AG04450 (cell line): ENCODE data around the gene HECTD4. TPM values are rescaled to one million over a fixed set of nuclear protein-coding genes. Genes with fewer than 3 reads are reported as not detected.

ENCODE experiments used
- CTCF ChIA-PET: fragments of 300-600, 350-600 bp; formaldehyde crosslinking; extraction: SDS; loops from one replicate; lab custom pipeline; 2022; ENCODE audit warnings: antibody characterized with exemption, inconsistent platforms; lab: Charles Lee
- POLR2A ChIA-PET: fragments of 350-600 bp; formaldehyde crosslinking; extraction: SDS; loops from one replicate; lab custom pipeline; 2021; ENCODE audit warnings: antibody characterized with exemption, inconsistent platforms; lab: Yijun Ruan, JAX
- DNase-seq: peaks from one replicate; pipeline ENCODE4 v3.0.0-alpha.2; 2011; ENCODE audit warnings: low read depth, low spot score
- H3K27ac ChIP-seq: one replicate; pipeline ENCODE4 v1.5.1; 2012; ENCODE audit warnings: low read depth, low read length, control low read depth
- H3K27me3 ChIP-seq: one replicate; pipeline ENCODE4 v1.6.0; 2012; ENCODE audit warnings: low read length; ENCODE audit not compliant: control insufficient read depth, insufficient read depth
- H3K4me3 ChIP-seq: 2 replicates; pipeline ENCODE4 v1.5.1; 2011; ENCODE audit warnings: mild to moderate bottlenecking, low read depth, low read length, control low read depth
- H3K9me3 ChIP-seq: 2 replicates; pipeline ENCODE4 v1.5.1; 2012; ENCODE audit warnings: low read length; ENCODE audit not compliant: control insufficient read depth, insufficient read depth
- CTCF ChIP-seq: IDR thresholded peaks from 2 replicates; pipeline ENCODE4 v1.5.1; 2011; ENCODE audit warnings: low read depth, low read length, control low read depth, inconsistent platforms
- polyA plus RNA-seq: library from polyadenylated mRNA; depleted of rRNA; stranded (reverse); fragments of >200 nt; gene quantifications from 2 replicates; pipeline ENCODE4 v1.2.3, GENCODE V29; 2011

Gene HECTD4
- polyA plus RNA-seq, 1 experiment: 8.6 TPM

DNA sequence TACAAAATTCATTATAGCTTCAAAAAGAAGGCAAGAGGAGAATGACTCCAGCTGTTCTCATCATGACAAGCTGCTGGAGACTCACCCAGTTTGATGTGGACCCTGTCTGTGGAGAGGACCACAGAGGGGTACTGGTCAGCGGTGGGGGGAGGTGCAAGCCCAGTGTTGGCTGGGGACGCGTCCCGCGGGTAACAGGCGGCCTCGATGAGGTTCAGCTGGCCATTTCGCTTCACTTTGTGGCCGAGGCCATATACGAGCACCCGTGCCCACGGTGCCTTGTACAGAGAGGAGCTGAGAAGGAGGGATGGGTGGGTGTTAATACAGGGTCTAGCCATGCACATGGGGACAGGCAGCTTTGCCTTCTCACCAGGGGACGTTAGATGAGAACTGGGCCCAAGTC lies 189.8 kb downstream of the HECTD4 start:
- ChIA-PET CTCF (interaction anchor here (1.2 to 1.5 kb wide), 2 partner anchors 30 to 247 kb away, joined by 3 to 4 read pairs; no protein-coding TSS in a partner anchor), POLR2A (no interaction called here)
- Histone ChIP-seq H3K9me3 (no peaks in the 10 kb centered on the region), H3K4me3 (no peak overlapping the region), H3K27me3 (no peaks in the 10 kb centered on the region), H3K27ac (no peak overlapping the region)
- no peak for TF ChIP-seq CTCF
- DNase-seq: no peak

GRCh38 chr12:112191840-112192321 lies 190.3 kb downstream of the HECTD4 start:
- no peak for TF ChIP-seq CTCF
- H3K27ac ChIP-seq: peak overlapping the region; percentile 39
- no peaks in the 10 kb centered on the region for H3K9me3 ChIP-seq
- no peak for DNase-seq
- POLR2A ChIA-PET: no interaction called here
- H3K4me3 ChIP-seq: no peak overlapping the region
- CTCF ChIA-PET: no interaction called here
- no peaks in the 10 kb centered on the region for H3K27me3 ChIP-seq

DNA sequence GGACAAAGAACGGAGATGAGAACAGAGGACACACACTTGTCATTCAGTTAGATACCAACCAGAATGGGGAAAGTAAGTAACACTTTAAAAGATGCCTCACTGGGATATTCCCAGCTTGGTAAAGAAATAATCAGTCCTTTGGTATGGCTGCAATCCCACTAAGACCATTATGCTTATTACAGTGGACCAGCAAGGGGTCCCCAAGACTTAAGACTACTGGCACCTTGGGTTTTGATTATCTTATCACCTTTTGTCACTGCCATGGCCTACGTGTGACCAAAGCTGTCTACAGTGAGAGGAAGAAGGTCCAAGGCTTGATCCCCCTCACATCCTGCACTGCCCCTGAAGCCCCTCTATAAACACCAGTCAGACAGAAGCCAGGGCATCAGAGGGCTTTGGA lies 191.0 kb downstream of the HECTD4 start:
- CTCF ChIA-PET: no interaction called here
- no peak overlapping the region for H3K4me3 ChIP-seq
- TF ChIP-seq CTCF: no peak
- H3K27me3 ChIP-seq: no peaks in the 10 kb centered on the region
- no peaks in the 10 kb centered on the region for H3K9me3 ChIP-seq
- no peak overlapping the region for H3K27ac ChIP-seq
- DNase-seq: no peak
- POLR2A ChIA-PET: no interaction called here

GRCh38 chr12:112190231-112191025 lies 191.8 kb downstream of the HECTD4 start:
- Histone ChIP-seq H3K9me3 (no peaks in the 10 kb centered on the region), H3K27me3 (no peaks in the 10 kb centered on the region), H3K4me3 (no peak overlapping the region), H3K27ac (no peak overlapping the region)
- CTCF ChIA-PET: interaction anchor here (1.4 kb wide), 1 partner anchor 8 kb away, joined by 9 read pairs; no protein-coding TSS in a partner anchor
- no peak for DNase-seq
- POLR2A ChIA-PET: no interaction called here
- no peak for TF ChIP-seq CTCF
